ENCODE data around the gene WDR18.

DNA sequence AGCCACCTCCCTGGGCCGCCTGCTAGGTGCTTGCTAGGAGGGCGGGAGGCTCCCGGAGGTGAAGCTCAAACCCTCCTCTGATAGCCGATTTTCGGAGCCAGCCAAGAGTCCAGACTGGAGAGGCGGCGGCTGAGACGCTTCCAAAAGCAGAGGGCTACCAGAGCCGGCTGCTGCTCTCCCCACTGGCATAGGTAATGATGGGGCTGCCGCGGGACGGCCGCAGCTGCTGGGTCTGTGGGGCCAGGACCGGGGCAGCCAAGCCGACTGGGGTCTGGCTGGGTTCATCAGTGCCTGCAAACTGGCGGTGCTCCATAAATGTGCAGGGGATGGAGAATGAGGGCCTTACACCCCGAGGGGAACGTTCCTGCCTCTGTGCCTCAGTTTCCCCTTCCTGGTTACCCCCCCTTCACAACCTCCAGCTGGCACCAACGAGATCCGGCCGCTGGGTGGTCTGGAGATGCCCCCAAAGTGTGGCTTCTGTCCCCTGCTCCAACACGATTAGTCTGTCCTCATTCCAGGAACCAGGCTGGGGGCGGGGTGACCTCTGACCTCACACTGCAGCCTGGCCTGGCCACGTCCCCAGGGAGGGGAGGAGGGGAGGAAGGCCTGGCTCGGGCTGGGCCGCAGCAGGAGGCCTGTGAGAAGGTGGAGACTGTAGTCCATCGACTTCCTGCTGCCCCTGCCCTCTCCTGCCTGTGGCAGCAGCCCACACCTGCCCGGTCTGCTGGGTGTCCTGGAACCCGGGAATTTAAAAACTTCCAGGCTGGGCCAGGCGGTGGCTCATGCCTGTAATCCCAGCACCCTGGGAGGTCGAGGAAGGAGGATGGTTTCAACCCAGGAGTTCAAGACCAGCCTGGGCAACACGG is 3.8 kb upstream of the WDR18 start:
- TF ChIP-seq, protein P1, sequence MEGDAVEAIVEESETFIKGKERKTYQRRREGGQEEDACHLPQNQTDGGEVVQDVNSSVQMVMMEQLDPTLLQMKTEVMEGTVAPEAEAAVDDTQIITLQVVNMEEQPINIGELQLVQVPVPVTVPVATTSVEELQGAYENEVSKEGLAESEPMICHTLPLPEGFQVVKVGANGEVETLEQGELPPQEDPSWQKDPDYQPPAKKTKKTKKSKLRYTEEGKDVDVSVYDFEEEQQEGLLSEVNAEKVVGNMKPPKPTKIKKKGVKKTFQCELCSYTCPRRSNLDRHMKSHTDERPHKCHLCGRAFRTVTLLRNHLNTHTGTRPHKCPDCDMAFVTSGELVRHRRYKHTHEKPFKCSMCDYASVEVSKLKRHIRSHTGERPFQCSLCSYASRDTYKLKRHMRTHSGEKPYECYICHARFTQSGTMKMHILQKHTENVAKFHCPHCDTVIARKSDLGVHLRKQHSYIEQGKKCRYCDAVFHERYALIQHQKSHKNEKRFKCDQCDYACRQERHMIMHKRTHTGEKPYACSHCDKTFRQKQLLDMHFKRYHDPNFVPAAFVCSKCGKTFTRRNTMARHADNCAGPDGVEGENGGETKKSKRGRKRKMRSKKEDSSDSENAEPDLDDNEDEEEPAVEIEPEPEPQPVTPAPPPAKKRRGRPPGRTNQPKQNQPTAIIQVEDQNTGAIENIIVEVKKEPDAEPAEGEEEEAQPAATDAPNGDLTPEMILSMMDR (IDR thresholded peaks at IDR 0.05) = no peak
- TF ChIP-seq POLR2A (IDR thresholded peaks at IDR 0.05) = no peak

Data from uterus (tissue), 2 donors.